Measurements from ENCODE around the gene C19orf12.

C19orf12 gene

GRCh38 chr19:29694669-29695627 is 20.1 kb downstream of the C19orf12 start:
- ChIA-PET CTCF (interaction anchor here (0.6 to 2.3 kb wide), 2 partner anchors 21 to 70 kb away, joined by 3 to 9 read pairs; partner anchors contain the start of gene C19orf12), POLR2A (interaction anchor here (1.1 kb wide), 1 partner anchor 20 kb away, joined by 3 read pairs; the partner anchor contains the start of gene C19orf12)
- TF ChIP-seq BHLHE40 (IDR thresholded peaks at IDR 0.05; ENCODE audit: borderline replicate concordance): no peak
- no peak for TF ChIP-seq ARNT (IDR thresholded peaks at IDR 0.05)
- TF ChIP-seq CTBP1 (IDR thresholded peaks at IDR 0.05; ENCODE audit: borderline replicate concordance): no peak; the same call in 1 of the 2 replicates
- TF ChIP-seq, protein P1, sequence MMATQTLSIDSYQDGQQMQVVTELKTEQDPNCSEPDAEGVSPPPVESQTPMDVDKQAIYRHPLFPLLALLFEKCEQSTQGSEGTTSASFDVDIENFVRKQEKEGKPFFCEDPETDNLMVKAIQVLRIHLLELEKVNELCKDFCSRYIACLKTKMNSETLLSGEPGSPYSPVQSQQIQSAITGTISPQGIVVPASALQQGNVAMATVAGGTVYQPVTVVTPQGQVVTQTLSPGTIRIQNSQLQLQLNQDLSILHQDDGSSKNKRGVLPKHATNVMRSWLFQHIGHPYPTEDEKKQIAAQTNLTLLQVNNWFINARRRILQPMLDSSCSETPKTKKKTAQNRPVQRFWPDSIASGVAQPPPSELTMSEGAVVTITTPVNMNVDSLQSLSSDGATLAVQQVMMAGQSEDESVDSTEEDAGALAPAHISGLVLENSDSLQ (IDR thresholded peaks at IDR 0.05): no peak
- TF ChIP-seq FOXA1 (IDR thresholded peaks at IDR 0.05): no peak
- no peak for TF ChIP-seq FOXM1 (IDR thresholded peaks at IDR 0.05; ENCODE audit: borderline replicate concordance)
- TF ChIP-seq ZNF384 (IDR thresholded peaks at IDR 0.05): no peak
- TF ChIP-seq TARDBP (IDR thresholded peaks at IDR 0.05): no peak
- no peak for TF ChIP-seq SUZ12 (IDR thresholded peaks at IDR 0.05)
- no peak for TF ChIP-seq FOXK2 (IDR thresholded peaks at IDR 0.05)
- TF ChIP-seq ELF4 (IDR thresholded peaks at IDR 0.05): no peak
- TF ChIP-seq SP1 (IDR thresholded peaks at IDR 0.05): no peak
- TF ChIP-seq LEF1 (IDR thresholded peaks at IDR 0.05; ENCODE audit: borderline replicate concordance): no peak
- DNase-seq (ENCODE audit: extremely low spot score): peak; percentile 85

DNA sequence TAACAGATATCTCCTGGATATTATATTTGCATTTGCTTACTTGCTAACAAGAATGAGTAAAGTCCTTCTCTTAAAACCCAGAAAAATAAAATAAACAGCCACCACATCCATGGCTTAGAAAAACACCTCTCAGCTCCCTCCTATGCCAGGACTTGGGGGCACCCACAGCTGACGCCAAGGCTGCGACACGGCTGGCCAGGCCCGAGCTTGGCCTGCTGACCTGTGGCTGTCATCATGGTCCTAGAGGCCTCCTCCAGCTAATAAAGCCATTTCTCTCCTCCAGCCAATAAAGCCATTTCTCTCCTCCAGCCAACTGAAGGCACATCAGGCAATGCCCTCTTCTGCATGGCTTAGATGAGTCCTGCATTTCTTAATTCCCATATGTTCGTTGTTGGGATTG is 20.9 kb downstream of the C19orf12 start:
- ChIA-PET CTCF (interaction anchor here (0.6 to 2.3 kb wide), 2 partner anchors 22 to 69 kb away, joined by 3 to 9 read pairs; partner anchors contain the start of gene C19orf12), POLR2A (interaction anchor here (1.1 kb wide), 1 partner anchor 21 kb away, joined by 3 read pairs; the partner anchor contains the start of gene C19orf12)
- DNase-seq (ENCODE audit: extremely low spot score): no peak
- no peak for TF ChIP-seq LEF1 (IDR thresholded peaks at IDR 0.05; ENCODE audit: borderline replicate concordance)
- no peak for TF ChIP-seq FOXK2 (IDR thresholded peaks at IDR 0.05)
- TF ChIP-seq HDGF (IDR thresholded peaks at IDR 0.05; ENCODE audit: borderline replicate concordance): no peak
- no peak for TF ChIP-seq ZNF384 (IDR thresholded peaks at IDR 0.05)
- TF ChIP-seq CTBP1 (IDR thresholded peaks at IDR 0.05; ENCODE audit: borderline replicate concordance): no peak
- TF ChIP-seq SP1 (IDR thresholded peaks at IDR 0.05): no peak
- TF ChIP-seq, protein P1 (IDR thresholded peaks at IDR 0.05): no peak
- no peak for TF ChIP-seq FOXA1 (IDR thresholded peaks at IDR 0.05)
- no peak for TF ChIP-seq ELF4 (IDR thresholded peaks at IDR 0.05)
- no peak for TF ChIP-seq FOXM1 (IDR thresholded peaks at IDR 0.05; ENCODE audit: borderline replicate concordance)

GRCh38 chr19:29690842-29691241 is 24.2 kb downstream of the C19orf12 start:
- ChIA-PET CTCF (no interaction called here), POLR2A (no interaction called here)
- peak; percentile 53 for DNase-seq (ENCODE audit: extremely low spot score)
- TF ChIP-seq NFRKB (IDR thresholded peaks at IDR 0.05): no peak
- TF ChIP-seq FOXM1 (IDR thresholded peaks at IDR 0.05; ENCODE audit: borderline replicate concordance): no peak
- no peak for TF ChIP-seq ZNF384 (IDR thresholded peaks at IDR 0.05)
- no peak for TF ChIP-seq HDGF (IDR thresholded peaks at IDR 0.05; ENCODE audit: borderline replicate concordance)
- no peak for TF ChIP-seq SUZ12 (IDR thresholded peaks at IDR 0.05)
- no peak for TF ChIP-seq ARNT (IDR thresholded peaks at IDR 0.05)
- no peak for TF ChIP-seq SP1 (IDR thresholded peaks at IDR 0.05)
- TF ChIP-seq FOXA1 (IDR thresholded peaks at IDR 0.05): no peak

- POLR2A ChIA-PET: interaction anchor here (1.3 kb wide), 1 partner anchor 82 kb away, joined by 4 read pairs; the partner anchor contains the start of gene POP4
Observed at GRCh38 chr19:29687897-29688728, 26.9 kb downstream of the C19orf12 start.

DNA sequence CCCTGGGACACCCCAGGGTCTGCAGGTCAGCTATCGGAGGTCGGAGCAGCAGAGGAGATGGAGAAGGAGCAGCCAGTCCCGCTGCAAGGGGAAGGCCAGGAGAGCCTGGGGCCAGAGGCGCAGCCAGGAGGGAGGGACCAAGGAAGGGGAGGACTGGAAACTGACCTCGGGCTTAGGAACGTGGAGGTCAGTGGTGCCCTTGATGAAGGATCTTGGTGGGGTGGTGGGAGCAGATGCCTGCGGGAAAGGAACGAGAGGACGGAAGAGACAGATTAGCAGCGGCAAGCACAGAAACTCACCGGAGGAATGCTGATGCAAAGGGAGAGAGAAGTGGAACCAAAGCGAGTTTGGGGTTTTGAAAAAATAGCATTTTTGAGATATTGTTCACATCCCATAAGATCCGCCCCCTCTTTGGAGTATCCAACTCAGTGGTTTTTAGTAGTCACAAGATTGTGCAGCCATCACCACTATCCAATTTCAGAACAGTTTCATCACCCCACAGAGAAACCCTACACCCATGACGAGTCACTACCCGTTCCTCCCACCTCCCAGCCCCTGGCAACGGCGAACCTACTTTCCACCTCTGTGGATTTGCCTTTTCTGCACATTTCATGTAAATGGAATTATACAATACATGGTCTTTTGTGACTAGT is 27.7 kb downstream of the C19orf12 start:
- TF ChIP-seq LEF1 (IDR thresholded peaks at IDR 0.05; ENCODE audit: borderline replicate concordance): no peak
- no peak for TF ChIP-seq SP1 (IDR thresholded peaks at IDR 0.05)
- no peak for TF ChIP-seq FOXK2 (IDR thresholded peaks at IDR 0.05)
- no peak for TF ChIP-seq HDGF (IDR thresholded peaks at IDR 0.05; ENCODE audit: borderline replicate concordance)
- no peak for TF ChIP-seq ELF4 (IDR thresholded peaks at IDR 0.05)
- TF ChIP-seq FOXA1 (IDR thresholded peaks at IDR 0.05): no peak
- DNase-seq (ENCODE audit: extremely low spot score): no peak
- ChIA-PET POLR2A (no interaction called here), CTCF (interaction anchor here (0.8 to 1.0 kb wide), 2 partner anchors 77 kb away, joined by 3 to 6 read pairs; no protein-coding TSS in a partner anchor)

More at GRCh38 chr19:29687897-29688728, 26.9 kb downstream of the C19orf12 start:
- TF ChIP-seq ZNF384 (IDR thresholded peaks at IDR 0.05) (0 out of 2 replicates have a peak, but pooled peaks have one; percentile 13), TARDBP (IDR thresholded peaks at IDR 0.05) (no peak), L3MBTL2 (conservative IDR thresholded peaks at IDR 0.05) (no peak)
- DNase-seq (ENCODE audit: extremely low spot score): no peak
- CTCF ChIA-PET: interaction anchor here (1.0 kb wide), 1 partner anchor 78 kb away, joined by 6 read pairs; no protein-coding TSS in a partner anchor
